MM.1S (cell line): ENCODE results near the gene CCDC80.
"Not testable (repeated sequence)": the region's sequence is repeated elsewhere in the genome, so short reads cannot be mapped to it uniquely, and the experiment has no call there.

Experiments
- DNase-seq: peaks from one replicate; pipeline ENCODE4 v3.0.0-alpha.2; 2015
- H2AFZ ChIP-seq: fragments of 300-600 bp; sonication (generic); 2 replicates; pipeline ENCODE4 v1.6.0; 2016; ENCODE audit warnings: antibody characterized with exemption, low read length
- H3F3A ChIP-seq: fragments of 300-600 bp; sonication (generic); 2 replicates; pipeline ENCODE4 v1.6.1; 2016; ENCODE audit warnings: mild to moderate bottlenecking, antibody characterized with exemption, low read length, moderate library complexity, mixed read lengths; ENCODE audit not compliant: insufficient read depth
- H3K27ac ChIP-seq: fragments of 300-600 bp; sonication (generic); 2 replicates; pipeline ENCODE4 v1.5.1; 2016; ENCODE audit warnings: mild to moderate bottlenecking, low read length
- H3K27me3 ChIP-seq: fragments of 300-600 bp; sonication (generic); replicated peaks from 2 replicates; pipeline ENCODE4 v1.6.0; 2016; ENCODE audit warnings: low read length; ENCODE audit not compliant: insufficient read depth
- H3K36me3 ChIP-seq: fragments of 300-600 bp; sonication (generic); replicated peaks from 2 replicates; pipeline ENCODE4 v1.6.1; 2016; ENCODE audit warnings: mild to moderate bottlenecking, low read length, mixed read lengths; ENCODE audit not compliant: insufficient read depth
- H3K4me1 ChIP-seq: fragments of 300-600 bp; sonication (generic); 2 replicates; pipeline ENCODE4 v1.6.1; 2016; ENCODE audit warnings: low read length, mixed read lengths
- H3K4me2 ChIP-seq: fragments of 300-600 bp; sonication (generic); 2 replicates; pipeline ENCODE4 v1.6.0; 2016; ENCODE audit warnings: low read depth, low read length
- H3K4me3 ChIP-seq: fragments of 300-600 bp; sonication (generic); 2 replicates; pipeline ENCODE4 v1.5.1; 2016; ENCODE audit warnings: low read length, mixed read lengths
- H3K79me2 ChIP-seq: fragments of 300-600 bp; sonication (generic); 2 replicates; pipeline ENCODE4 v1.6.1; 2016; ENCODE audit warnings: mixed run types, low read length, mixed read lengths
- H3K9ac ChIP-seq: fragments of 300-600 bp; sonication (generic); 2 replicates; pipeline ENCODE4 v1.6.1; 2016; ENCODE audit warnings: low read length, mixed read lengths
- H3K9me2 ChIP-seq: fragments of 300-600 bp; sonication (generic); replicated peaks from 2 replicates; pipeline ENCODE4 v1.6.1; 2016; ENCODE audit warnings: mild to moderate bottlenecking, low read length, mixed read lengths; ENCODE audit not compliant: insufficient read depth
- H3K9me3 ChIP-seq: fragments of 300-600 bp; sonication (generic); replicated peaks from 2 replicates; pipeline ENCODE4 v1.6.1; 2016; ENCODE audit warnings: mild to moderate bottlenecking, low read length, mixed read lengths; ENCODE audit not compliant: insufficient read depth
- H4K20me1 ChIP-seq: fragments of 300-600 bp; sonication (generic); 2 replicates; pipeline ENCODE4 v1.6.1; 2016; ENCODE audit warnings: mild to moderate bottlenecking, low read length, moderate library complexity, mixed read lengths; ENCODE audit not compliant: insufficient read depth
- EZH2 ChIP-seq: fragments of 300-600 bp; sonication (generic); optimal IDR thresholded peaks from 2 replicates; pipeline ENCODE3; 2017; ENCODE audit warnings: low read depth, mild to moderate bottlenecking, antibody characterized with exemption, low read length, mixed read lengths
- EZH2phosphoT487 ChIP-seq: fragments of 300-600 bp; sonication (generic); IDR thresholded peaks from 2 replicates; pipeline ENCODE4 v1.6.1; 2018; ENCODE audit warnings: antibody characterized with exemption, low read length
- TF ChIP-seq, protein P1 (sequence below): fragments of 300-600 bp; sonication (generic); IDR thresholded peaks from 2 replicates; pipeline ENCODE4 v1.5.1; 2016; ENCODE audit warnings: antibody characterized with exemption, low read length, mixed read lengths

The CCDC80 gene

DNA sequence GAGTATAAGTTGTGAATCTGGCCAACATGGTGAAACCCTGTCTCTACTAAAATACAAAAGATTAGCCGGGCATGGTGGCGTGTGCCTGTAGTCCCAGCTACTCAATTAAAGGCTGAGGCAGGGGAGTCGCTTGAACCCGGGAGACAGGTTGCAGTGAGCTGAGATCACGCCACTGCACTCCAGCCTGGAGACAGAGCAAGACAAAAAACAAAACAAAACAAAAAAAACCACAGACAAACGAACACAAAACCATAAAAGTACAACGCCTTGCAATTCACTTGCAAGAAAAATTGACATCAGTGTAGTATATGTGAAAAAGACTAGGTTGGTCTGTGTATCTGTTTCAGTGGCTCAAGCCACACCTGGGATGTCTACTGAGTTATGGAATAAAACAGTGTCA lies 29.9 kb upstream of the CCDC80 start:
- Histone ChIP-seq H3F3A (no peaks in the 10 kb centered on the region), H3K27ac (no peak overlapping the region), H3K9me2 (no peaks in the 10 kb centered on the region), H3K27me3 (no peaks in the 10 kb centered on the region), H3K4me3 (no peak overlapping the region), H3K36me3 (no peaks in the 10 kb centered on the region), H3K4me2 (no peak overlapping the region), H3K79me2 (no peaks in the 10 kb centered on the region), H2AFZ (no peak overlapping the region), H4K20me1 (no peaks in the 10 kb centered on the region), H3K9me3 (no peaks in the 10 kb centered on the region), H3K9ac (no peak overlapping the region), H3K4me1 (0 out of 2 replicates have a peak, but pooled peaks cover 8% of the 10 kb centered on the region)
- no peak for DNase-seq
- TF ChIP-seq EZH2: no peak
- TF ChIP-seq, protein P1, sequence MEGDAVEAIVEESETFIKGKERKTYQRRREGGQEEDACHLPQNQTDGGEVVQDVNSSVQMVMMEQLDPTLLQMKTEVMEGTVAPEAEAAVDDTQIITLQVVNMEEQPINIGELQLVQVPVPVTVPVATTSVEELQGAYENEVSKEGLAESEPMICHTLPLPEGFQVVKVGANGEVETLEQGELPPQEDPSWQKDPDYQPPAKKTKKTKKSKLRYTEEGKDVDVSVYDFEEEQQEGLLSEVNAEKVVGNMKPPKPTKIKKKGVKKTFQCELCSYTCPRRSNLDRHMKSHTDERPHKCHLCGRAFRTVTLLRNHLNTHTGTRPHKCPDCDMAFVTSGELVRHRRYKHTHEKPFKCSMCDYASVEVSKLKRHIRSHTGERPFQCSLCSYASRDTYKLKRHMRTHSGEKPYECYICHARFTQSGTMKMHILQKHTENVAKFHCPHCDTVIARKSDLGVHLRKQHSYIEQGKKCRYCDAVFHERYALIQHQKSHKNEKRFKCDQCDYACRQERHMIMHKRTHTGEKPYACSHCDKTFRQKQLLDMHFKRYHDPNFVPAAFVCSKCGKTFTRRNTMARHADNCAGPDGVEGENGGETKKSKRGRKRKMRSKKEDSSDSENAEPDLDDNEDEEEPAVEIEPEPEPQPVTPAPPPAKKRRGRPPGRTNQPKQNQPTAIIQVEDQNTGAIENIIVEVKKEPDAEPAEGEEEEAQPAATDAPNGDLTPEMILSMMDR: no peak
- TF ChIP-seq EZH2phosphoT487: no peak

DNA sequence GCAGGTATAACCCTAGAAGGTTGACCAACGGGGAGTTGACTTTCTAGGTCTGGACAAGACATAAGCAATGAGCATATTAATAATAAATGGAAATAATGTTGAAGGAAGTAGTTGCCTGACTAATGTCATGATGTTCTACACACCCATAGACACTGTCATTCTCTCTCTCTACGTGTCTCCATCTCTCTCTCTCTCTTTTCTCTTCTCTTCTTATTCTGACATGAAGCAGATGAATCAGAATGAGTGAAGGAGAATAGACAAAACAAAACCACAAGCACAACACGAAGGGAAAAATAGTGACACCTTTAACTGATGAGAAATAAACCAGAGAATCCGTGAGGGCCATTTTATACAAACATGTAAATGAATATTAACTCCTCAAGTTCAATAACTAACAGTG lies 26.7 kb upstream of the CCDC80 start:
- Histone ChIP-seq H3K36me3 (no peaks in the 10 kb centered on the region), H2AFZ (no peak overlapping the region), H3K4me1 (0 out of 2 replicates have a peak, but pooled peaks cover 4% of the 10 kb centered on the region), H3K9me2 (no peaks in the 10 kb centered on the region), H3K27me3 (no peaks in the 10 kb centered on the region), H3K79me2 (no peaks in the 10 kb centered on the region), H3K9ac (no peak overlapping the region), H4K20me1 (no peaks in the 10 kb centered on the region), H3F3A (no peaks in the 10 kb centered on the region), H3K4me3 (no peak overlapping the region), H3K9me3 (no peaks in the 10 kb centered on the region), H3K27ac (no peak overlapping the region), H3K4me2 (no peak overlapping the region)
- DNase-seq: no peak
- no peak for TF ChIP-seq EZH2
- no peak for TF ChIP-seq EZH2phosphoT487
- TF ChIP-seq, protein P1: no peak

DNA sequence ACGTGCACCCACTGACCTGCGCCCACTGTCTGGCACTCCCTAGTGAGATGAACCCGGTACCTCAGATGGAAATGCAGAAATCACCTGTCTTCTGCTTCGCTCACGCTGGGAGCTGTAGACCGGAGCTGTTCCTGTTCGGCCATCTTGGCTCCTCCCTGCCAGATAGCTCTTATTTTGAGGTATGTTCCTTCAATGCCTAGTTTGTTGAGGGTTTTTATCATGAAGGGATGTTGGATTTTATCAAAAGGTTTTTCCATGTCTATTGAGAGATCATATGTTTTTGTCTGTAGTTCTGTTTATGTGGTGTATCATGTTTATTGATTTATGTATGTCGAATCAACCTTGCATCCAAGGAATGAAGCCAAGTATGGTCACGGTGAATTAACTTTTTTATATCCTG lies 24.1 kb upstream of the CCDC80 start:
- not testable (repeated sequence) for DNase-seq, H3F3A ChIP-seq, H3K27ac ChIP-seq, H4K20me1 ChIP-seq, H3K79me2 ChIP-seq, H3K36me3 ChIP-seq, H3K9ac ChIP-seq, H3K4me3 ChIP-seq, H3K9me3 ChIP-seq, H2AFZ ChIP-seq, H3K4me1 ChIP-seq, H3K4me2 ChIP-seq, H3K9me2 ChIP-seq, H3K27me3 ChIP-seq

DNA sequence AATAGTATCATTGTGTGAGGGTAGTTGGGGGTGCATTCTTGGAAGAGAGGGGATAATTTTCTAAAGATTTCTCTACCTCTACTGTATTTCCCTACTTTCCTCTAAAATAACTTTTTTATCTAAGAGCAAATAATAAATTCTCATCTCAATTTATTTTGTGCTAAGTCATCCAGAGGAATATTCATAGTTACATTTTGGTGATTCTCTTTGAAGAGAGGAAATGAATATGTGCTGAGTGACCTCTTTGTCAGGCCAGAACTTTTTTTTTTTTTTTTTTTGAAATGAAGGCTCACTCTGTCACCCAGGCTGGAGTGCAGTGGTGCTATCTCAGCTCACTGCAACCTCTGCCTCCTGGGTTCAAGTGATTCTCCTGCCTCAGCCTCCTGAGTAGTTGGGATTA lies 15.1 kb upstream of the CCDC80 start:
- no peak overlapping the region for H2AFZ ChIP-seq
- no peak overlapping the region for H3K4me2 ChIP-seq
- H3K27me3 ChIP-seq: no peaks in the 10 kb centered on the region
- no peaks in the 10 kb centered on the region for H3K9me2 ChIP-seq
- H3F3A ChIP-seq: no peaks in the 10 kb centered on the region
- no peak for DNase-seq
- H4K20me1 ChIP-seq: no peaks in the 10 kb centered on the region
- no peaks in the 10 kb centered on the region for H3K9me3 ChIP-seq
- H3K79me2 ChIP-seq: no peaks in the 10 kb centered on the region
- H3K4me1 ChIP-seq: no peaks in the 10 kb centered on the region
- TF ChIP-seq, protein P1: no peak
- TF ChIP-seq EZH2 (no peak), EZH2phosphoT487 (no peak)
- H3K36me3 ChIP-seq: no peaks in the 10 kb centered on the region
- no peak overlapping the region for H3K27ac ChIP-seq
- no peak overlapping the region for H3K9ac ChIP-seq
- H3K4me3 ChIP-seq: no peak overlapping the region
